HG03575 (cell line): ENCODE measurements around the gene MAP1LC3B.
"Not testable (repeated sequence)": the region's sequence is repeated elsewhere in the genome, so short reads cannot be mapped to it uniquely, and the experiment has no call there.

ENCODE experiments used
- ATAC-seq: cut with Tn5 transposase; IDR thresholded peaks from one replicate; pipeline ENCODE4 v1.9.1; 2021; ENCODE audit not compliant: unreplicated experiment, insufficient number of reproducible peaks, low FRiP score; ENCODE audit errors: extremely low read depth

Gene MAP1LC3B

DNA sequence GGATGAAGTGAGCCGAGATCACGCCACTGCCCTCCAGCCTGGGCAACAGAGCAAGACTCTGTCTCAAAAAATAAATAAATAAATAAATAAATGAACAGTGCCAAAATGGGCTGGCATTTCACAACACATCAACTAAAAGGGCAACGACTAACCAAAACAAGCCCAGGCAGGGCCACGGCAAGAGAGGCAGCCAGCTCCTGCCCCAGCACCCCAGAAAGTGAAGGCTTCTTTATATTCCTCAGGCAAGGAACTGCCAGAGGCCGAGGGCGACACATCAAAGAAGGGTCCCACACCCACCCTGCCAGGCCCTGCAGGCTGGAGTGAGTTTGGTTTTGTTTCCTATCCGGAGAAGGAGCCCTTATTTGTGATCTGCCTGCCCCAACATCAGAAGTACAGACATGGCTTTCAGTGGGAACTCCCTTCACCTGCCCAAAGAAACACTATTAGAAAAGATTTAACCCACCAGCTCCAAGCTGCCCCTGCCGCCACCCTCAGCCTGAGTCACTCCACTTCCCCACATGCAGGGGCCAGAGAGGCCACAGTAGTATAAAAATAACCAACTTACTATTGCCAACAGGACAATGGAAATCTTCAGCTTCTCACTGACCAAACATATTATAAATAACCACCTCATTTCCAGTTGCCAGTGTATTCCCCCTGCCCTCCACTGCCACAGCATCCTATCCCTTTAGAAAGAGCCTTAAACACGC, 16.6 kb upstream of the MAP1LC3B start:
- no peak for ATAC-seq

DNA sequence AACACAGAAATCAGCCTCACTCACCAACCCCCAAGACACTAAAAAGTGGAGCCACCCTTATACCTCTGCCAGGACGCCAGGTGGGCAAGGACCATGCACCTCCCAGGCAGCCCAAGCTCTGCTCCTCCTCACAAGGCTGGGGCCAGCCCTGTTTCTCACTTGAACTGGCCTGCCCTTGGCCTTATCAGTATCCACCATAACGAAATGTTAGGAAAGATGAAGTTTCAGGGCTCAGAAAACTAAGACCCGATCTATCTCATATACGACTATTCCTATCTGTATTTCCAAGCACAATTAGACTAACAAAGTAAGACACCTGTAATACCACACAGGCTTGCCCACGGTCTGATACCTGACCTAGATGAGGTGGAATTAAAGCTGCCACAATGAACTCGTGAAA, 15.5 kb upstream of the MAP1LC3B start:
- ATAC-seq: no peak

DNA sequence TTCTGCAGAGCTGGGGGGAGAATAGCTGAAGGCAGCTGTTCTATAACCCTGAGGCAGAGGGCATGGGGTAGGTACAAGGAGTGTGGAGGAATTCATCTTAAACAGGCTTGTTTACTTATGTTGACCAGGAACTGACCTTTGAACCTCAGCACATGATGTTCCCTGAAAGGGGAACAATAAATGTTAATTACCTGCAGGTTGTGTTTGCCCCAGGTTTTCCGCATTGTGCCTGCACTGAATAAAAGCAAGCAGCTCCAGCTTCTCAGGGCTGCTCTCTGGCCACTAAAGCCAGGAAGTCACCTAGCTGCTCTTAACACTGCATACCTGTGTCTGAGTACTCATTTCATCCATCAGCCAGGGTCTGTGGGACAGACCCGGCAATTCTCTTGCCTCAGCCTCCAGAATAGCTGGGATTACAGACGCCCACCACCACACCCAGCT, 12.8 kb upstream of the MAP1LC3B start:
- not testable (repeated sequence) for ATAC-seq

DNA sequence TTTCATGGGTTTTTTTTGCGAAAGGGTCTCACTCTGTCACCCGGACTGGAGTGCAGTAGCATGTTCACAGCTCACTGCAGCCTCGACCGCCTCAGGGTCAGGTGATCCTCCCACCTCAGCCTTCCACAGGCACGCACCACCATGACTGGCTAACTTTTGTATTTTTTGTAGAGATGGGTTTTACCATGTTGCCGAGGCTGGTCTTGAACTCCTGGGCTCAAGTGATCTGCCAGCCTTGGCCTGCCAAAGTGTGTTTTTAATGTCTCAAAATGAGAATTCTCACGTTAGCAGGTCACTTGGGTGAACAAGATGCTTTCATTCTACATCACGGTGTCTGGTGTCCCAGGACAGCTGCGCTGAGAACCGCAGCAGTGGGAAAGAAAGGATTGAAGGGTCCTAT, 11.7 kb upstream of the MAP1LC3B start:
- ATAC-seq: no peak

- ATAC-seq: no peak
Measured at GRCh38 chr16:87380881-87381280, 11.3 kb upstream of the MAP1LC3B start.

GRCh38 chr16:87382023-87382785, 9.9 kb upstream of the MAP1LC3B start:
- no peak for ATAC-seq

DNA sequence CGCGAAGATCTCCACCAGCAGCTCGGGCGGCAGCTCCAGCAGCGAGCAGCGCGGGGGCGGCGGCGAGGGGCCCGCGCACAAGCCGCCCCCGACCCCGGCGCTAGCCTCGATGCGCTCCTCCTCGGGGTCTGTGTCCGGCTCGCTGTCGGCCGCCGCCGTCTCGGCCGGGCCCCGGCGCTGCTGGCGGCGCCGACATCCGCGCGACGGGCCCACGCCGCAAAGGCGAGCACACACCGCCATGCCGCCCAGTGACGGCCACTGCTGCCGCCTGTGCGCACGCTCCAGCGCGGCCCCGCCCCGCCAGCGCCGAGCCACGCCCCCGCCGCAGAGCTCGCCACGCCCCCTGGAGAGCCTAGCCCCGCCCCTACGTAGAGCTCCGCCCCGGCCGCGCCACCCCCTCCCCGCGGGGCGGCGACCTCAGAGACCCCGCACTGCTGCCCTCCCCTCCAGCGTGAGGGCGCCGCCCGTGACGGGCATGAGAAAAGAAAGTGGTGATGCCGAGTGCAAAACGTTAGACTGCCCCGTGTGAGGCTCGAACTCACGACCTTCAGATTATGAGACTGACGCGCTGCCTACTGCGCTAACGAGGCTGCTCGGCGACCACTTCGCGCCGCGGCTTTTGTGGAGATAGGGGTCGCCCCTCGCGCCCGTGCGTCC, 8.5 kb upstream of the MAP1LC3B start, which contains the start of gene FBXO31:
Gene FBXO31 (minus strand): TSS at position 272 of the 657 bp plus-strand sequence. CDS start 32 bp downstream, at position 240.
- peak; percentile 23 for ATAC-seq

- peak; percentile 22 for ATAC-seq
Measured at GRCh38 chr16:87384162-87384874, 7.8 kb upstream of the MAP1LC3B start.

DNA sequence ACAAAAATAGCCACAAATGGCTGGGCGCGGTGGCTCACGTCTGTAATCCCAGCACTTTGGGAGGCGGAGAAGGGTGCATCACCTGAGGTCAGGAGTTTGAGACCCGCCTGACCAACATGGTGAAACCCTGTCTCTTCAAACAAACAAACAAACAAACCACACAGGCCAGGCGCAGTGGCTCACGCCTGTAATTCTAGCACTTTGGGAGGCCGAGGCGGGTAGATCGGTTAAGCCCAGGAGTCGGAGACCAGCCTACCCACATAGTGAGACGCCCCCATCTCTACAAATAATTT, 7.3 kb upstream of the MAP1LC3B start:
- not testable (repeated sequence) for ATAC-seq

DNA sequence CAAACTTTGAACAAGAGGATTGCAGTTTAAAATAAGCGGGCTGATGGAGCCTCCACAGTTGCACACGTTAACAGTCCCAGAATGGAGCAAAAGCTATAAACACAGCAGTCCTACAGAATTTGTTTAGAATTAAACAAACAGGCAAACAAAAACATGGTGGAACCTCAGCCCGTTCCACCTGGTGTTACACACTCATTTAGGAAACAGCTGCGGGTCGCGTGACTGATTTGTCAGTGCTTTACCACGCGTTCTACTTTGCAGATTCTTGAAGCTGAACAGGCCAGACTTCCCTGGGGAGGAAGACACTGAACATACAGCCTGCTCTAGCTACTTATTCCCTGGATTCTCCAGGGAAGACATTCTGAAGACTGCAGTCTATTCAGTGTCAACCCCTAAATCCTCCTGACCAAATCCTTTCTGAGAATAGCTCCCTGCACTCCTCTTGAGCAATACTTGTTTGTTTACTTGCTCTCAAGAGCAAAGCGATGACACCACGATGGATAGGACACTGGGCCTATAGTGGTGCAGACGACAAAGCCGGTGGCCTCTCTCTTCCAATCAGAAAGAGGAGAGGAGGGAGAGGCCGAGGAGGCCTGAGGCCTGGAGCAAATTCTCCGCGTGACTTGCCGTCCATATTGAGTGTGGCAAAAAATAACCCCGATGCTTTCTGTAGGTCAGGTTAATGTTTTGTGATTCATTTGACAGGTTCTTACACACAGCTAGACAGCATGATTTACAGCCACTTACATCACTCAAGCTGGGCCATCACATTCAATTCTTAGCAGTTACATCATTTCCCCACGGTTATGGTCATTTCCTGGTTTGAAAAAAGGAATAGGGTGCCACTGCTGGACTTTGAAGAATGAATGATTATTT, 4.0 kb upstream of the MAP1LC3B start:
- peak; percentile 32 for ATAC-seq

GRCh38 chr16:87388818-87389134, 3.4 kb upstream of the MAP1LC3B start:
- no peak for ATAC-seq

GRCh38 chr16:87389245-87389644, 2.9 kb upstream of the MAP1LC3B start:
- no peak for ATAC-seq

DNA sequence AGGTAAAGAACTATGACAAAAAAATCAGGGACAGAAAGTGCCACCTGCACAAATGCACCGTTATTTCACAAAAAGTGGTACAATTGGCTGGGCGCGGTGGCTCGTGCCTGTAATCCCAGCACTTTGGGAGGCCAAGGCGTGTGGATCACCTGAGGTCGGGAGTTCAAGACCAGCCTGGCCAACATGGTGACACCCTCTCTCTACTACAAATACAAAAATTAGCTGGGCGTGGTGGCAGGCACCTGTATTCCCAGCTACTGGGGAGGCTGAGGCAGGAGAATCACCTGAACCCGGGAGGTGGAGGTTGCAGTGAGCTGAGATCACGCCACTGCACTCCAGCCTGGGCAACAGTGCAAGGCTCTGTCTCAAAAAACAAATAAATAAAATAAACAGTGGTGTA, 2.2 kb upstream of the MAP1LC3B start:
- not testable (repeated sequence) for ATAC-seq

DNA sequence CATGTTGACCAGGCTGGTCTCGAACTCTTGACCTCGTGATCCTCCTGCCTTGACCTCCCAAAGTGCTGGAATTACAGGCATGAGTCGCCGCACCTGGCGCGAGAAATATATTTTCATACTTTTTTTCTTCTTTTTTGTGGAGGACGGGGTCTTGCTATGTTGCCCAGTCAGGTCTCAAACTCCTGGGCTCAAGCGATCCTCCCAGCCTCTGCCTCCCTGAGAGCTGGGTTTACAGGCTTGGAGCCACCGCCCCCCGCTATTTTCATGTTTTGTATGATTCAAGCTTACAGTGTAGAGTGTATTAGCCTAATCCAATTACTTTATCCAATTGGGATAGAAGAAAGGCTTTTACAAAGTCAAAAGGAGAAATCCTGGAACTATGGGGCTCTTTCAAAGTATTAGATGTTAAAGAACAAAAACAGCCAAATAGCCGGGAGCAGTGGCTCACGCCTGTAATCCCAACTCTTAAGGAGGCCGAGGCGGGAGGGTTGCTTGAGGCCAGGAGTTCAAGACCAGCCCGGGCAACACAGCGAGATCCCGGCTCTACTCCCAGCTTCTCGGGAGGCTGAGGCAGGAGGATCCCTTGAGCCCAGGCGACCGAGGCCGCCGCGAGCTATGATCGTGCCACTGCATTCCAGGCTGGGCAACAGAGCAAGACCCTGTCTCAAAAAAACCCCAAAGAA, 1.4 kb upstream of the MAP1LC3B start:
- ATAC-seq: no peak

- ATAC-seq: no peak
Measured at GRCh38 chr16:87391324-87391949, 699 bp upstream of the MAP1LC3B start.

DNA sequence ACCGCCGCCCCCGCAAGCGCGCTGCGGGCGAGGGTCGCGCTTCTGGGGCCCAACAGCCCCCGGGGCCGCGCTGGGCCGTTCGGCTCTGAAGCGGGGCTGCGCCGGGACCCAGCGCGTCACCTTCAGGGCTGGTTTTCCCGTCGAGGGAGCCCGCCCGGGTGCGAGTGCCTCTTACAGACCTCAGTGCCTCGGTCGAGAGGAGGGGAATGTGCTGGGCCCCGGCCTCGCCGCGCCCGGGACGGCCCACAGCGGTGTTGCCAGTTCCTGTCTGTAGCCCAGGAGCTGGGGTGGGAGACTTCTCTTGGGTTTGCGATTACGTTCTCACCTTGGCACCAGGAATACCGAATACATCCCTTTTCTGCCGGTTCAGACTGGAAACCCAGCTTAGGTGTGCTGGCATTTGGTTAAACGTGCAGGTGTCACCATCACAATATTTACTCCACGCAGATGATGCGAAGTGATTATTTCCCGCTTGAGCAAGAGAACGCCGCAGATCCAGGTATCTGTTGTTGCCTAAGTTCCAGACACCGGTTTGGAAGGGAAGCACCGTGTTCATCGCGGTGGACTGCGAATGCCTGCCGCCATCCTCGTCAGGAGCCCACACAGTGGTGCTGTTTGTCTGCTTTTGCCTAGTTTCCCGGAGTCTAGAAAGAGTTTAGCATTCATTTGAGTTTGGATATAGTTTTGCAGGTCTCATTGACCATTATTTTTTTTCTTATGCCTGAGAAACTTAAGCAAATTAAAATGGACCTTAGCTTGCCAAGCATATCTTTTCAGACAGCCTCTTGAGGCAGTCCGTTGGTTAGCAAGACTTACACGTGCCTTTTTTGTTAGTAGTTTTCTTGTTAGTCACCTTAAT, 914 bp downstream of the MAP1LC3B start:
- no peak for ATAC-seq

GRCh38 chr16:87393680-87394055, 1.5 kb downstream of the MAP1LC3B start:
- ATAC-seq: no peak
